VCaP (cell line): ENCODE measurements around the gene MIB1.

Source experiments
- H3K27ac ChIP-seq: fragments of 450-650 bp; 2 replicates; pipeline ENCODE4 v1.5.1; 2017
- TF ChIP-seq, protein P1 (sequence below): fragments of 450-650 bp; conservative IDR thresholded peaks from 2 replicates; pipeline ENCODE4 v1.5.1; 2017; ENCODE audit warnings: mild to moderate bottlenecking, moderate library complexity

MIB1 gene

DNA sequence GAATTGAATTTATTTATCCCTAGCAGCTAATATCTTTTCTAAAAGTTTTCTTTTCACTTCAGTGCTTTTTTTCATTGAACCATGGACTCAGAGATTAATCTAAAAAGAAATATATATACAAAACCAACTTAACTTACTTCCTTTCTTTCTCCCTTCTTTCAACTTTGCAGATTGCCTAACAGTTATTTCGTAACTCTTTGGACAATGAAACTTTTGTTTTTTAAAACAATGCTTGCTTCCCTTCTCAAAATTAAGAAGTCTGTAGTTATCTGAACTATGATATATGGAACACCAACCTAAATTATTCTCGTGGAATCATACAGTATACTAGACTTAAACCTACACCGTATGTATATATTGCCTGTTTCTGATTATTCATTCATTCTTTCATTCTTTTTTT is 62.9 kb downstream of the MIB1 start:
- TF ChIP-seq, protein P1, sequence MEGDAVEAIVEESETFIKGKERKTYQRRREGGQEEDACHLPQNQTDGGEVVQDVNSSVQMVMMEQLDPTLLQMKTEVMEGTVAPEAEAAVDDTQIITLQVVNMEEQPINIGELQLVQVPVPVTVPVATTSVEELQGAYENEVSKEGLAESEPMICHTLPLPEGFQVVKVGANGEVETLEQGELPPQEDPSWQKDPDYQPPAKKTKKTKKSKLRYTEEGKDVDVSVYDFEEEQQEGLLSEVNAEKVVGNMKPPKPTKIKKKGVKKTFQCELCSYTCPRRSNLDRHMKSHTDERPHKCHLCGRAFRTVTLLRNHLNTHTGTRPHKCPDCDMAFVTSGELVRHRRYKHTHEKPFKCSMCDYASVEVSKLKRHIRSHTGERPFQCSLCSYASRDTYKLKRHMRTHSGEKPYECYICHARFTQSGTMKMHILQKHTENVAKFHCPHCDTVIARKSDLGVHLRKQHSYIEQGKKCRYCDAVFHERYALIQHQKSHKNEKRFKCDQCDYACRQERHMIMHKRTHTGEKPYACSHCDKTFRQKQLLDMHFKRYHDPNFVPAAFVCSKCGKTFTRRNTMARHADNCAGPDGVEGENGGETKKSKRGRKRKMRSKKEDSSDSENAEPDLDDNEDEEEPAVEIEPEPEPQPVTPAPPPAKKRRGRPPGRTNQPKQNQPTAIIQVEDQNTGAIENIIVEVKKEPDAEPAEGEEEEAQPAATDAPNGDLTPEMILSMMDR = no peak
- H3K27ac ChIP-seq = no peak overlapping the region

DNA sequence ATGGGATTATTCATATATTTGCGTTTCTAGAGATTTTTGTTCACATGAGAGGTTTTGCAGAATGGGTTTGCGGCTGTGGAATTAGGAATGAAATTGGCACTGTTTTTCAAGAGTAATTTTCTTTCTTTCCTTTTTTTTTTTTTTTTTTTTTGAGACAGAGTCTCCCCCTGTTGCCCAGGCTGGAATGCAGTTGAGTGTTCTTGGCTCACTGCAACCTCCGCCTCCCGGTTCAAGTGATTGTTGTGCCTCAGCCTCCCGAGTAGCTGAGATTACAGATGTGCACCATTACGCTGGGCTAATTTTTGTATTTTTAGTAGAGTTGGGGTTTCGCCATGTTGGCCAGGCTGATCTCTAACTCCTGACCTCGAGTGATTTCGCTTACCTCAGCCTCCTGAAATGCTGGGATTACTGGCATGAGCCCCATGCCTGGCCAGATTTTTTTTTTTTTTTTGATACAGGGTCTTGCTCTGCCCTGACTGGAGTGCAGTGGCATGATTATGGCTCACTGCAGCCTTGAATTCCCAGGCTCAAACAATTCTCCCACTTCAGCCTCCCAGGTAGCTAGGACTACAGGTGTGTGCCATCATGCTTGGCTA is 65.3 kb downstream of the MIB1 start:
- no peak overlapping the region for H3K27ac ChIP-seq
- TF ChIP-seq, protein P1 = no peak

DNA sequence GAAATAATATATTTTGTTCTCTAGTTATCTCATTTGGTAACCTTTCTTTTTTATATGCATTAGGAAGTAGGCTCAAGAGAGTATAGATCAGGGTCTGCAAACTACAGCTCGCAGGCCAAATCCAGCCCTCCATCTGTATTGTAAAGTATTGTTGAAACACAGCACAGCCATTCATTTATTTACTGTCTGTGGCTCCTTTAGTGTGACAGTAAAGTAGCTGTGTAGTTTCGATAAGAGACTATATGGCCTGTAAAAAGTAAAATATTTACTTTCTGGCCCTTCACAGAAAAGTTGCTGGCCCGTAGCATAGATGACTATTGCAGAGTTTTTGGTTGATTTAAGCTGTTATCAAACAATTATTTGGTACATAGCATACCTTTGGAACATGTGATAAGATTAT is 67.6 kb downstream of the MIB1 start:
- no peak overlapping the region for H3K27ac ChIP-seq
- TF ChIP-seq, protein P1 = no peak

DNA sequence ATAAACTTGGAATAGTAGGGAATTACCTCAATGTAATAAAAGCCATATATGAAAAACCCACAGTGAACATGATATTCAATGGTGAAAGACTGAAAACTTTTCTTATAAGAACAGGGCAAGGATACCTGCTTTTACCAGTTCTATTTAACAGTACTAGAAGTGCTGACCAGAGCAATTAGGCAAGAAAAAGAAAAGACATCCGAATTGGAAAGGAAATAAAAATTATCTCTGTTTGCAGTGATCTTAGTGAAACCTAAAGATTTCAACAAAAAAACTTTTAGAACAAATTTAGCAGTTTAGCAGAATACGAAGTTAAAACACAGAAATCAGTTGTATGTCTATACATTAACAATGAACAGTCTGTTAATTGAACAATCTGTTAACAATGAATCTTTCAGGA is 69.1 kb downstream of the MIB1 start:
- TF ChIP-seq, protein P1 = no peak
- no peak overlapping the region for H3K27ac ChIP-seq

DNA sequence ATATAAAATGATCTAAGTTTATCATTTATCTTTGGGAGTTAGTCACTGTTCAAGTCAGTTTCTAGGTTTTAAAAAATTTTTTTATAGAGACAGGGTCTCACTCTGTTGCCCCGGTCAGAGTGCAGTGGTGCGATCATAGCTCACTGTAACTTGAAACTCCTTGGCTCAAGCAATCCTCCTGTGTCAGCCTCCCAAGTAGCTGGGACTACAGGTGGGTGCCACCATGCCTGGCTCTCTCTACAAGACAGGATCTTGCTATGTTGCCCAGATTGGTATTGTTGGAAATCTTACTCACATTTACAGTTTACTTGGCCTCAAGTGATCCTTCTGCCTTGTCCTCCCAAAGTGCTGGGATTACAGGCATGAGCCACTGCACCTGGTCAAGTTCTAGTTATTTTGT is 74.5 kb downstream of the MIB1 start:
- TF ChIP-seq, protein P1 = no peak
- H3K27ac ChIP-seq = no peak overlapping the region

DNA sequence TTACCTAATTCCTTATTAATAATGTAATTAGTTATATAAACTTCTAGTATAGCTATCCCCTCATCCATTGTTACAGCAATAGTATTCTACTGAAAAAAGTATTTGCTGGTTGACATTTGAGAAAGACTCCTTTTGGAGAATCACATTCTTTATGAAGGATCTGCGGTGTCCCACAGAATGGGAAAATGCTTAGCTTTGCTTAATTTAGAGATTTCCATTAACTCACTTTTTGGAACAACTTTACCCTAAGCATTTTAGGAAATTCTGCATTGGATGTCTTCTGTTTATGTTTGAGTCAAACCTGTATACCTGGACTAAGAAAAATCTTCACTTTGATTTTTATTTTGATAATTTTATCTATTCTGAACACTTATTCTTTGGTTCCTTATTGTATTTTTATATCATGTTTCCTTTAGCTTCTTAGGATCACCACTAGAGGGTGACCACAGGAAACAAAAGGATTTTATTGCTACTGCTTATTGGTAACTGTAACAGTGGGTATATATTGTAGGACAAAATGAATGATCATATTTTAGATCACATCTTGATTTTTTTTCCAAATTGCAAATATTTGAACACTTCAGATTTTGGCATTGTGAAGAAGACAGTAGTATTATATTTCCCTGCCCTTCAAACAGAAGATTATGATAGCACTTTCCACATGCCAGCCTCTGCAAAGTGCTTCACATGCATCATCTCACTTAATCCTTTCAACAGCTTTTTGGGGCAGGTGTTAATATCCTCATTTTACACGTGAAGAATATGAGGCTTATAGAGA is 79.6 kb downstream of the MIB1 start:
- no peak overlapping the region for H3K27ac ChIP-seq
- TF ChIP-seq, protein P1 = peak; percentile 81

DNA sequence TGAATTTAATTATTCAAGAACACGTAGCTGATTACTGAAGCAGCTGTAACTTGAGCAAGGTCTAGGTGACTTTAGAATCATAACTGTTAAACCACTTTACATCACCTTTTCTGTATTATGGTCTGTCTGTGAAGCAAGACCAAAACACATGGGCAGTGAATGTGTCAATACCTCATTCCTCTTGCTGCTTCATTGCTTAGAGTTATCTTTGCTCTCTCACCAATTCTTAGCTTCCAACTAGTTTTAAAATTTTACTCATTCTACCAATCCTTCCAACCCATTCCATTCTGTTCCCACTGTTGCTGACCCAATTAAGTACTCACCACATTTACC is 80.2 kb downstream of the MIB1 start:
- TF ChIP-seq, protein P1 = no peak
- H3K27ac ChIP-seq = no peak overlapping the region
